H9 (cell line): ENCODE measurements around the gene CCSER1. TPM values are rescaled to one million over a fixed set of nuclear protein-coding genes. Genes with fewer than 3 reads are reported as not detected.
A peak's percentile ranks its signal among the peaks of the same experiment; 100 is the strongest.

Experiments used
- DNase-seq: peaks from one replicate; pipeline ENCODE4 v3.0.0-alpha.2; 2017
- H2AFZ ChIP-seq: one replicate; pipeline ENCODE4 v1.6.1; 2013; ENCODE audit warnings: mild to moderate bottlenecking, low read length, control low read depth, moderate library complexity
- H2AK5ac ChIP-seq: 2 replicates; pipeline ENCODE4 v1.6.1; 2013; ENCODE audit warnings: low read length, control low read depth, mixed read lengths; ENCODE audit not compliant: insufficient read length
- H2BK120ac ChIP-seq: one replicate; pipeline ENCODE4 v1.6.1; 2013; ENCODE audit warnings: low read depth, mild to moderate bottlenecking, low read length, control low read depth, inconsistent platforms; ENCODE audit not compliant: poor library complexity, severe bottlenecking
- H2BK12ac ChIP-seq: 2 replicates; pipeline ENCODE4 v1.6.1; 2013; ENCODE audit warnings: low read length, control low read depth, mixed read lengths, low read depth; ENCODE audit not compliant: insufficient read length
- H2BK15ac ChIP-seq: 2 replicates; pipeline ENCODE4 v1.6.1; 2013; ENCODE audit warnings: low read depth, low read length, control low read depth
- H2BK20ac ChIP-seq: one replicate; pipeline ENCODE4 v1.6.1; 2013; ENCODE audit warnings: low read depth, mild to moderate bottlenecking, low read length, control low read depth, inconsistent platforms; ENCODE audit not compliant: poor library complexity, severe bottlenecking
- H2BK5ac ChIP-seq: 2 replicates; pipeline ENCODE4 v1.6.1; 2013; ENCODE audit warnings: low read length, control low read depth, mixed read lengths; ENCODE audit not compliant: insufficient read length
- H3K14ac ChIP-seq: 2 replicates; pipeline ENCODE4 v1.6.1; 2013; ENCODE audit warnings: low read length, control low read depth; ENCODE audit not compliant: insufficient read depth
- H3K18ac ChIP-seq: 2 replicates; pipeline ENCODE4 v1.6.1; 2013; ENCODE audit warnings: low read depth, mild to moderate bottlenecking, mixed read lengths, low read length, control low read depth; ENCODE audit not compliant: insufficient read length
- H3K23ac ChIP-seq: 2 replicates; pipeline ENCODE4 v1.6.1; 2013; ENCODE audit warnings: low read length, control low read depth, mixed read lengths, low read depth; ENCODE audit not compliant: insufficient read length
- H3K23me2 ChIP-seq: 2 replicates; pipeline ENCODE4 v1.6.1; 2013; ENCODE audit warnings: low read depth, mild to moderate bottlenecking, mixed read lengths, low read length, control low read depth; ENCODE audit not compliant: insufficient read length, poor library complexity, severe bottlenecking
- H3K27ac ChIP-seq: 2 replicates; pipeline ENCODE4 v1.5.1; 2013; ENCODE audit warnings: low read length, control low read depth, mixed read lengths, low read depth; ENCODE audit not compliant: insufficient read length
- H3K27me3 ChIP-seq: 2 replicates; pipeline ENCODE4 v1.6.1; 2013; ENCODE audit warnings: low read length, control low read depth, inconsistent platforms; ENCODE audit not compliant: insufficient read depth
- H3K4ac ChIP-seq: 2 replicates; pipeline ENCODE4 v1.6.1; 2013; ENCODE audit warnings: low read depth, mild to moderate bottlenecking, control low read depth, inconsistent platforms, low read length, moderate library complexity
- H3K4me1 ChIP-seq: 2 replicates; pipeline ENCODE4 v1.6.1; 2013; ENCODE audit warnings: low read length, control low read depth, inconsistent platforms; ENCODE audit not compliant: insufficient read depth
- H3K4me2 ChIP-seq: 2 replicates; pipeline ENCODE4 v1.6.1; 2013; ENCODE audit warnings: low read length, control low read depth, mixed read lengths; ENCODE audit not compliant: insufficient read length, insufficient read depth
- H3K56ac ChIP-seq: 2 replicates; pipeline ENCODE4 v1.6.1; 2013; ENCODE audit warnings: low read depth, mild to moderate bottlenecking, mixed read lengths, low read length, control low read depth; ENCODE audit not compliant: insufficient read length
- H3K79me1 ChIP-seq: 2 replicates; pipeline ENCODE4 v1.6.1; 2013; ENCODE audit warnings: low read depth, mild to moderate bottlenecking, moderate library complexity, low read length, control low read depth, inconsistent platforms; ENCODE audit not compliant: insufficient read depth, poor library complexity, severe bottlenecking
- H3K79me2 ChIP-seq: 2 replicates; pipeline ENCODE4 v1.6.1; 2013; ENCODE audit warnings: low read length, control low read depth, inconsistent platforms; ENCODE audit not compliant: insufficient read depth
- H3K9ac ChIP-seq: 2 replicates; pipeline ENCODE4 v1.6.1; 2013; ENCODE audit warnings: low read length, control low read depth, mixed read lengths; ENCODE audit not compliant: insufficient read length; ENCODE audit errors: extremely low read depth
- H3K9me3 ChIP-seq: one replicate; pipeline ENCODE4 v1.6.1; 2013; ENCODE audit warnings: low read depth, low read length, inconsistent platforms; ENCODE audit not compliant: control insufficient read depth
- H3T11ph ChIP-seq: one replicate; pipeline ENCODE4 v1.6.1; 2013; ENCODE audit warnings: mild to moderate bottlenecking, low read length, control low read depth, inconsistent platforms
- H4K20me1 ChIP-seq: one replicate; pipeline ENCODE4 v1.6.1; 2013; ENCODE audit not compliant: control insufficient read depth, insufficient read length, insufficient read depth
- H4K5ac ChIP-seq: 2 replicates; pipeline ENCODE4 v1.6.1; 2013; ENCODE audit warnings: low read depth, mild to moderate bottlenecking, mixed read lengths, low read length, control low read depth; ENCODE audit not compliant: insufficient read length
- H4K8ac ChIP-seq: replicated peaks from 2 replicates; pipeline ENCODE4 v1.6.1; 2013; ENCODE audit warnings: low read length, control low read depth, mixed read lengths, low read depth; ENCODE audit not compliant: insufficient read length
- H4K91ac ChIP-seq: 2 replicates; pipeline ENCODE4 v1.6.1; 2013; ENCODE audit warnings: low read depth, mild to moderate bottlenecking, moderate library complexity, mixed read lengths, low read length, control low read depth; ENCODE audit not compliant: insufficient read length
- H3K27ac Mint-ChIP-seq, 3 experiments: 2 replicates in 2 of 3; 3 replicates in 1 of 3; pipeline ENCODE4 v1.8.0; 2020 to 2021; ENCODE audit warnings: mixed read lengths in 3 of 3, mild to moderate bottlenecking in 1 of 3, moderate library complexity in 1 of 3
- H3K27me3 Mint-ChIP-seq: 2 replicates; pipeline ENCODE4 v1.8.0; 2021; ENCODE audit warnings: low read depth, mild to moderate bottlenecking, moderate library complexity, mixed read lengths
- H3K36me3 Mint-ChIP-seq, 3 experiments: 2 replicates in 2 of 3; 3 replicates in 1 of 3; pipeline ENCODE4 v1.8.0; 2020 to 2021; ENCODE audit warnings: low read depth in 3 of 3, mixed read lengths in 3 of 3; ENCODE audit not compliant: insufficient read depth in 1 of 3
- H3K4me1 Mint-ChIP-seq, 2 experiments: 2 replicates each; pipeline ENCODE4 v1.8.0; 2020; ENCODE audit warnings: mixed read lengths in 2 of 2
- H3K4me3 Mint-ChIP-seq, 2 experiments: 2 replicates in 1 of 2; 3 replicates in 1 of 2; pipeline ENCODE4 v1.8.0; 2020 to 2021; ENCODE audit warnings: mild to moderate bottlenecking in 2 of 2, mixed read lengths in 2 of 2, moderate library complexity in 1 of 2
- H3K9me3 Mint-ChIP-seq, 2 experiments: 2 replicates in 1 of 2; 3 replicates in 1 of 2; pipeline ENCODE4 v1.8.0; 2020; ENCODE audit warnings: mild to moderate bottlenecking in 2 of 2, mixed read lengths in 2 of 2, moderate library complexity in 1 of 2
- WGBS: extraction: QIAGEN DNeasy Blood & Tissue Kit; methylation state at CpG from one replicate; pipeline ENCODE4 v1.1.7; 2013; ENCODE audit warnings: missing lambda C conversion rate, low lambda C conversion rate, mixed read lengths; ENCODE audit not compliant: insufficient read length; ENCODE audit errors: extremely low coverage; 5-methylcytosine and 5-hydroxymethylcytosine counted together
- total RNA-seq: library from RNA; stranded (reverse); gene quantifications from 2 replicates; pipeline ENCODE4 v1.2.1, GENCODE V29; 2021
- TF ChIP-seq, protein P1 (sequence below): fragments of 200-600 bp; sonication (generic); conservative IDR thresholded peaks from 3 replicates; pipeline ENCODE4 v1.8.0; 2021; ENCODE audit warnings: antibody characterized with exemption, mild to moderate bottlenecking

The CCSER1 gene
- total RNA-seq, 1 experiment from 2014 or later, result 0.37 TPM

DNA sequence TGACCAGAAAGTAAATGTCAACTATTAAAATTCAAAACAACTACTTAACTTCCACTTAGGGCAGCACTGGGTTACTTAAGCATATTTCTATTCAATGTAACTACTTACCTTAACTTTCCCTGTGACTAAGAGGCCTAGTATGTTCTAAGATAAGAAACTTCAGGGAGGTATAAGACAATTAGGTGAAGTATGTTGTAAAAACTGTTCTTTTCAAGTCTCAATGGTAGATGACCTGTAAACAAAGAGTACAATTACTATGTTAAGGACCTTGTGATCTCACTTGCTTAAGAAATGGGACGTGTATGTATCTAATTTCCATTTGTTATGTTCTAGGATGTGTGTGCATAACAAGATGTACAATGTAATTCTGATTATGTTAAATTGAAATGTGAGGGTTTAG lies 960.5 kb downstream of the CCSER1 start:
- Histone ChIP-seq H3K4me2 (no peak overlapping the region), H3K27ac (no peak overlapping the region), H3T11ph (no peak overlapping the region), H2BK12ac (no peak overlapping the region), H3K23me2 (no peaks in the 10 kb centered on the region), H3K56ac (no peak overlapping the region), H2BK5ac (no peak overlapping the region), H2BK20ac (no peak overlapping the region), H4K8ac (no peak overlapping the region), H2AFZ (no peak overlapping the region), H3K9ac (no peak overlapping the region), H2BK120ac (no peak overlapping the region), H3K18ac (no peak overlapping the region), H3K4me1 (no peaks in the 10 kb centered on the region; the same call in none of the 2 replicates), H3K4ac (no peak overlapping the region), H3K79me2 (no peaks in the 10 kb centered on the region), H3K14ac (no peak overlapping the region), H2BK15ac (no peak overlapping the region), H2AK5ac (no peak overlapping the region), H3K23ac (no peak overlapping the region), H4K20me1 (no peaks in the 10 kb centered on the region), H3K79me1 (no peaks in the 10 kb centered on the region), H3K27me3 (no peaks in the 10 kb centered on the region), H3K9me3 (no peaks in the 10 kb centered on the region), H4K91ac (no peak overlapping the region), H4K5ac (no peak overlapping the region)
- H3K27me3 Mint-ChIP-seq, result peaks cover 2% of the 10 kb centered on the region; the same call in 1 of the 2 replicates
- peaks cover 3 to 4% of the 10 kb centered on the region in 2 experiments; a peak in 4 of 5 replicates for H3K9me3 Mint-ChIP-seq
- TF ChIP-seq, protein P1, sequence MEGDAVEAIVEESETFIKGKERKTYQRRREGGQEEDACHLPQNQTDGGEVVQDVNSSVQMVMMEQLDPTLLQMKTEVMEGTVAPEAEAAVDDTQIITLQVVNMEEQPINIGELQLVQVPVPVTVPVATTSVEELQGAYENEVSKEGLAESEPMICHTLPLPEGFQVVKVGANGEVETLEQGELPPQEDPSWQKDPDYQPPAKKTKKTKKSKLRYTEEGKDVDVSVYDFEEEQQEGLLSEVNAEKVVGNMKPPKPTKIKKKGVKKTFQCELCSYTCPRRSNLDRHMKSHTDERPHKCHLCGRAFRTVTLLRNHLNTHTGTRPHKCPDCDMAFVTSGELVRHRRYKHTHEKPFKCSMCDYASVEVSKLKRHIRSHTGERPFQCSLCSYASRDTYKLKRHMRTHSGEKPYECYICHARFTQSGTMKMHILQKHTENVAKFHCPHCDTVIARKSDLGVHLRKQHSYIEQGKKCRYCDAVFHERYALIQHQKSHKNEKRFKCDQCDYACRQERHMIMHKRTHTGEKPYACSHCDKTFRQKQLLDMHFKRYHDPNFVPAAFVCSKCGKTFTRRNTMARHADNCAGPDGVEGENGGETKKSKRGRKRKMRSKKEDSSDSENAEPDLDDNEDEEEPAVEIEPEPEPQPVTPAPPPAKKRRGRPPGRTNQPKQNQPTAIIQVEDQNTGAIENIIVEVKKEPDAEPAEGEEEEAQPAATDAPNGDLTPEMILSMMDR, result no peak
- no CpG with 5 or more reads among the region's 1 CpG for WGBS
- H3K36me3 Mint-ChIP-seq, result peaks cover 0 to 6% (median 4%) of the 10 kb centered on the region in 3 experiments; a peak in 3 of 7 replicates
- no peak for DNase-seq
- peak overlapping the region in 2 of 3 experiments; percentile 23 to 70; a peak in 2 of 7 replicates for H3K27ac Mint-ChIP-seq
- peaks cover 30 to 37% of the 10 kb centered on the region in 2 experiments for H3K4me1 Mint-ChIP-seq
- no peak overlapping the region for H3K4me3 Mint-ChIP-seq
